HK-2 (cell line): ENCODE measurements around the gene MYL11.

ENCODE experiments used
- DNase-seq: peaks from one replicate; pipeline ENCODE4 v3.0.0-alpha.2; 2018; ENCODE audit not compliant: unreplicated experiment

Gene MYL11

GRCh38 chr16:30371248-30371816, 3.3 kb upstream of the MYL11 start:
- DNase-seq, result no peak

GRCh38 chr16:30372038-30372712, 2.4 kb upstream of the MYL11 start:
- no peak for DNase-seq

- no peak for DNase-seq
These were observed 1.9 kb upstream of the MYL11 start for GRCh38 chr16:30372725-30373124.

- no peak for DNase-seq
These were observed 1.3 kb downstream of the MYL11 start for GRCh38 chr16:30375864-30376263.

GRCh38 chr16:30376461-30376902, 1.9 kb downstream of the MYL11 start:
- no peak for DNase-seq

GRCh38 chr16:30377050-30377811, 2.6 kb downstream of the MYL11 start:
- no peak for DNase-seq

- DNase-seq, result peak; percentile 86
These were observed 3.2 kb downstream of the MYL11 start for GRCh38 chr16:30377812-30378235.

GRCh38 chr16:30378236-30379157, 3.9 kb downstream of the MYL11 start:
- DNase-seq, result peak; percentile 94

GRCh38 chr16:30379158-30379783, 4.7 kb downstream of the MYL11 start:
- DNase-seq, result no peak

- no peak for DNase-seq
These were observed 5.6 kb downstream of the MYL11 start for GRCh38 chr16:30380072-30380802.

- no peak for DNase-seq
These were observed 6.2 kb downstream of the MYL11 start for GRCh38 chr16:30380803-30381208.

- no peak for DNase-seq
These were observed 6.9 kb downstream of the MYL11 start for GRCh38 chr16:30381291-30382041.

- no peak for DNase-seq
These were observed 7.7 kb downstream of the MYL11 start, which contains the start of gene SEPTIN1 for GRCh38 chr16:30382111-30382881. Gene SEPTIN1, minus strand, starts transcription at chr16:30382561. Its CDS starts 19 bp downstream, at chr16:30382542.

GRCh38 chr16:30383521-30383920, 8.9 kb downstream of the MYL11 start:
- no peak for DNase-seq

- DNase-seq, result no peak
These were observed 20.1 kb downstream of the MYL11 start for GRCh38 chr16:30394592-30395154.

GRCh38 chr16:30395155-30395991, 20.8 kb downstream of the MYL11 start, which contains the start of gene ZNF48:
Gene ZNF48, plus strand, starts transcription at chr16:30395420. Its CDS starts 375 bp downstream, at chr16:30395795.
- DNase-seq, result peak; percentile 61

GRCh38 chr16:30395992-30396585, 21.5 kb downstream of the MYL11 start:
- no peak for DNase-seq
